ENCODE results near the gene DUSP15.
"Not testable (repeated sequence)": the region's sequence is repeated elsewhere in the genome, so short reads cannot be mapped to it uniquely, and the experiment has no call there.

Gene DUSP15

DNA sequence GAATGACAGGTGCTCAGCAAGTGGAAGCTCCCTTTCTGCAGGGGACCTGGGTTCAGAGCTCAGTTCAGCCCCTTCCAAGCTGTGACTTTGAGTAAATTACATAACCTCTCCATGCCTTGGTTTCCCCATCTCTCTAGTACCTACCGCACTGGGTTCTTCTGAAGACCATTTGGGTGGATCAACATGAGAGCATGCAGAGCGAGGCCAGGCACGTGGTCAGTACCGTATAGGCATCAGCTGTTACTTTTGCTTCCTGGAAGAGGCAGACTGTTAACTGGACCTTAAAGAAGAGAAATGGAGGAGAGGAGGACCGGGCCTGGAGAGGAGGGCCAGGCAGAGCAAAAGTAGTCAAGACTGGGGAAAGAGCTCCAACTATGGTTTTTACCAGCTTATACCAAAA lies 52.9 kb downstream of the DUSP15 start:
- no peaks in the 10 kb centered on the region for H3K36me3 ChIP-seq (ENCODE audit: insufficient read depth, low read length)
- H2AFZ ChIP-seq (ENCODE audit: low read length) = no peak overlapping the region
- H3K4me2 ChIP-seq (ENCODE audit: low read length) = no peak overlapping the region
- TF ChIP-seq EZH2 (IDR thresholded peaks at IDR 0.05; ENCODE audit: borderline replicate concordance, low read length) = no peak
- TF ChIP-seq, protein P1, sequence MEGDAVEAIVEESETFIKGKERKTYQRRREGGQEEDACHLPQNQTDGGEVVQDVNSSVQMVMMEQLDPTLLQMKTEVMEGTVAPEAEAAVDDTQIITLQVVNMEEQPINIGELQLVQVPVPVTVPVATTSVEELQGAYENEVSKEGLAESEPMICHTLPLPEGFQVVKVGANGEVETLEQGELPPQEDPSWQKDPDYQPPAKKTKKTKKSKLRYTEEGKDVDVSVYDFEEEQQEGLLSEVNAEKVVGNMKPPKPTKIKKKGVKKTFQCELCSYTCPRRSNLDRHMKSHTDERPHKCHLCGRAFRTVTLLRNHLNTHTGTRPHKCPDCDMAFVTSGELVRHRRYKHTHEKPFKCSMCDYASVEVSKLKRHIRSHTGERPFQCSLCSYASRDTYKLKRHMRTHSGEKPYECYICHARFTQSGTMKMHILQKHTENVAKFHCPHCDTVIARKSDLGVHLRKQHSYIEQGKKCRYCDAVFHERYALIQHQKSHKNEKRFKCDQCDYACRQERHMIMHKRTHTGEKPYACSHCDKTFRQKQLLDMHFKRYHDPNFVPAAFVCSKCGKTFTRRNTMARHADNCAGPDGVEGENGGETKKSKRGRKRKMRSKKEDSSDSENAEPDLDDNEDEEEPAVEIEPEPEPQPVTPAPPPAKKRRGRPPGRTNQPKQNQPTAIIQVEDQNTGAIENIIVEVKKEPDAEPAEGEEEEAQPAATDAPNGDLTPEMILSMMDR (IDR thresholded peaks at IDR 0.05; ENCODE audit: low read length) = no peak
- no peak overlapping the region for H3K27ac ChIP-seq (ENCODE audit: low read depth, low read length, poor library complexity, severe bottlenecking)
- H3K9me2 ChIP-seq (ENCODE audit: low read depth, low read length) = no peaks in the 10 kb centered on the region
- no peak overlapping the region for H3K4me3 ChIP-seq (ENCODE audit: low read depth, low read length, poor library complexity, severe bottlenecking)
- H3K9ac ChIP-seq (ENCODE audit: low read length) = no peak overlapping the region
- H3K79me2 ChIP-seq (ENCODE audit: insufficient read depth, low read length) = no peaks in the 10 kb centered on the region
- no peaks in the 10 kb centered on the region for H3K4me1 ChIP-seq (ENCODE audit: insufficient read depth, low read length, severe bottlenecking)
- no peaks in the 10 kb centered on the region for H4K20me1 ChIP-seq (ENCODE audit: insufficient read depth, low read length)
- no peaks in the 10 kb centered on the region for H3K27me3 ChIP-seq (ENCODE audit: insufficient read depth, low read length)
- H3F3A ChIP-seq (ENCODE audit: insufficient read depth, low read length) = no peaks in the 10 kb centered on the region
- no peaks in the 10 kb centered on the region for H3K9me3 ChIP-seq (ENCODE audit: low read length)

DNA sequence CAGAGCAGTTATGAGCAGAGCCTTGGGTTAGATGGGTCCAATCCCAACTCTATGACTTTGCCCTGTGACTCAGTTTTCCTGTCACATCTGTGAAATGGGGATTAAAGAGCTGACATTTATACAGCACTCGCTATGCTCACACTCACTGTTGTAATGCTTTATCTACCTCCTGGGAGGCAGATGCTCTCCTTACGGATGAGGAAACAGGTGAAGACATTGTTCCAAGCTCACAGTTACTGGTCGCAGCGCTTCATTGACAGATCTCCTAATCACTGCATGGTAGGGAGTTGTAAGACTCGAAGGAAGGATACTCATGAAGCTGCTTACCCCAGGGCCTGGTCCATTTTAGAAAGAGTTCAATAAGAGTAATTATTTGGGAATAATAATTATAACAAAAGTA lies 54.1 kb downstream of the DUSP15 start:
- no peak overlapping the region for H3K4me3 ChIP-seq (ENCODE audit: low read depth, low read length, poor library complexity, severe bottlenecking)

DNA sequence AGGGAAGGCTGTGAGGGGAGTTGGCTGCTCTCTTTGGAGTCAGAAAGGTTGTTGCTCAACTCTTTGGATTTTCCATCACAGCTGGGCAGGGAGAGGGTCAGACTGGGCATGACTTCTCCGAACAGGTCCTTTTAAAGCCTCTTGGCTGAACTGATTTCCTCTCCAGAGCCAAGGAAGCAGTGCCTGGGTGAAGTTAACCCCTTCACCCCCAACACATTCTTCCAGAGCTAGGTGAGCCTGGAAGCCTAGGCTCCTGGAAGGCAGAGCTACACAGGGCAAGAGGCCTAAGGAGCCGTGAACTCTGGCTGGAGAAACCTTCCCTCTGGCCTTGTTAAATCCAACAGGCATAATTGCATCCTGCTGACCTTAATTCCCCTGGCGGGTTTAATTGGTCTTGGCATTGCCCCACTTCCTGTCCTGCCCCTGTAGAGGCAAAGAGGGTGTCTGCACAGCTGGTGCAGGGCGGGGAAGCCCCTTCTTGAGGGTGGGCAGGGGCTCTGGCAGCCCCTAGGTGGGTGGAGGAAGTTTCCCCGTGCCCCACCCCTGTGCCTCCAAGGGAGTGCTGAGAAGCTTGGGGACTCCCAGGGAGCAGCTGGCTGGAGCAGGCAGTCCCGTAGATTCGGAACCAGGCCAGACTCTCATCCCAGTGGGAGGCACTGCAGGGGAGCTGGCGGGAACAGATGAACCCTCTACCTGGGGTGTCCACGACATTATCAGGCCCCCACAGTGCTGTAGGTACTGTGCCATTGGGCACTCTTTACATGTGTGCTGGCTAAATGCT lies 54.7 kb downstream of the DUSP15 start:
- TF ChIP-seq, protein P1 (IDR thresholded peaks at IDR 0.05; ENCODE audit: low read length) = no peak
- TF ChIP-seq EZH2 (IDR thresholded peaks at IDR 0.05; ENCODE audit: borderline replicate concordance, low read length) = no peak
- Histone ChIP-seq H2AFZ (ENCODE audit: low read length) (no peak overlapping the region), H3K4me1 (ENCODE audit: insufficient read depth, low read length, severe bottlenecking) (no peaks in the 10 kb centered on the region), H3K36me3 (ENCODE audit: insufficient read depth, low read length) (no peaks in the 10 kb centered on the region), H3K9me3 (ENCODE audit: low read length) (no peaks in the 10 kb centered on the region), H4K20me1 (ENCODE audit: insufficient read depth, low read length) (no peaks in the 10 kb centered on the region), H3K27ac (ENCODE audit: low read depth, low read length, poor library complexity, severe bottlenecking) (no peak overlapping the region), H3K27me3 (ENCODE audit: insufficient read depth, low read length) (no peaks in the 10 kb centered on the region), H3F3A (ENCODE audit: insufficient read depth, low read length) (no peaks in the 10 kb centered on the region), H3K4me3 (ENCODE audit: low read depth, low read length, poor library complexity, severe bottlenecking) (no peak overlapping the region), H3K4me2 (ENCODE audit: low read length) (no peak overlapping the region), H3K9ac (ENCODE audit: low read length) (no peak overlapping the region), H3K79me2 (ENCODE audit: insufficient read depth, low read length) (no peaks in the 10 kb centered on the region), H3K9me2 (ENCODE audit: low read depth, low read length) (no peaks in the 10 kb centered on the region)

More for the DNA sequence above, 54.1 kb downstream of the DUSP15 start:
- Histone ChIP-seq H3K79me2 (ENCODE audit: insufficient read depth, low read length) (no peaks in the 10 kb centered on the region), H4K20me1 (ENCODE audit: insufficient read depth, low read length) (no peaks in the 10 kb centered on the region), H3K36me3 (ENCODE audit: insufficient read depth, low read length) (no peaks in the 10 kb centered on the region), H2AFZ (ENCODE audit: low read length) (no peak overlapping the region), H3K4me2 (ENCODE audit: low read length) (no peak overlapping the region), H3K9me2 (ENCODE audit: low read depth, low read length) (no peaks in the 10 kb centered on the region), H3K27me3 (ENCODE audit: insufficient read depth, low read length) (no peaks in the 10 kb centered on the region), H3K9ac (ENCODE audit: low read length) (no peak overlapping the region), H3K4me1 (ENCODE audit: insufficient read depth, low read length, severe bottlenecking) (no peaks in the 10 kb centered on the region), H3F3A (ENCODE audit: insufficient read depth, low read length) (no peaks in the 10 kb centered on the region), H3K27ac (ENCODE audit: low read depth, low read length, poor library complexity, severe bottlenecking) (no peak overlapping the region), H3K9me3 (ENCODE audit: low read length) (no peaks in the 10 kb centered on the region)
- TF ChIP-seq, protein P1 (IDR thresholded peaks at IDR 0.05; ENCODE audit: low read length) = no peak
- no peak for TF ChIP-seq EZH2 (IDR thresholded peaks at IDR 0.05; ENCODE audit: borderline replicate concordance, low read length)

DNA sequence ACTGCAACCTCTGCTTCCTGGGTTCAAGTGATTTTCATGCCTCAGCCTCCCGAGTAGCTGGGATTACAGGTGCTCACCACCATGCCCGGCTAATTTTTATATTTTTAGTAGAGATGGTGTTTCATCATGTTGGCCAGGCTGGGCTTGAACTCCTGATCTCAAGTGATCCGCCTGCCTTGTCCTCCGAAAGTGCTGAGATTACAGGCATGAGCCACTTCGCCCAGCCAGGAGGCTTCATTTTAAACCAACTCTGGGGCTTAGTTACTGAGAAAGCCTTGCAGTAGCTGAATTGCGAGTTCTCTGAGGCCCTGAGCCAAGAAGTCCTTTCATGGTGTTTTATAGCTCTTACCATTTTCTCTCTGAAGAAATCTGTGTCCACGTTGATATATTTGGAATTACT lies 56.2 kb downstream of the DUSP15 start:
- H3K9ac ChIP-seq (ENCODE audit: low read length); H3K9me2 ChIP-seq (ENCODE audit: low read depth, low read length); H3K4me1 ChIP-seq (ENCODE audit: insufficient read depth, low read length, severe bottlenecking); H4K20me1 ChIP-seq (ENCODE audit: insufficient read depth, low read length); H3K27ac ChIP-seq (ENCODE audit: low read depth, low read length, poor library complexity, severe bottlenecking); H3F3A ChIP-seq (ENCODE audit: insufficient read depth, low read length); H3K9me3 ChIP-seq (ENCODE audit: low read length); H2AFZ ChIP-seq (ENCODE audit: low read length); H3K4me3 ChIP-seq (ENCODE audit: low read depth, low read length, poor library complexity, severe bottlenecking); H3K4me2 ChIP-seq (ENCODE audit: low read length); H3K27me3 ChIP-seq (ENCODE audit: insufficient read depth, low read length); H3K79me2 ChIP-seq (ENCODE audit: insufficient read depth, low read length); H3K36me3 ChIP-seq (ENCODE audit: insufficient read depth, low read length): not testable (repeated sequence)
